ENCODE results near the gene RCE1. TPM values are rescaled to one million over a fixed set of nuclear protein-coding genes. Genes with fewer than 3 reads are reported as not detected.

Gene RCE1
- total RNA-seq, 4 donors from 2014 or later = 6.6 to 11.8 (median 8.3) TPM

DNA sequence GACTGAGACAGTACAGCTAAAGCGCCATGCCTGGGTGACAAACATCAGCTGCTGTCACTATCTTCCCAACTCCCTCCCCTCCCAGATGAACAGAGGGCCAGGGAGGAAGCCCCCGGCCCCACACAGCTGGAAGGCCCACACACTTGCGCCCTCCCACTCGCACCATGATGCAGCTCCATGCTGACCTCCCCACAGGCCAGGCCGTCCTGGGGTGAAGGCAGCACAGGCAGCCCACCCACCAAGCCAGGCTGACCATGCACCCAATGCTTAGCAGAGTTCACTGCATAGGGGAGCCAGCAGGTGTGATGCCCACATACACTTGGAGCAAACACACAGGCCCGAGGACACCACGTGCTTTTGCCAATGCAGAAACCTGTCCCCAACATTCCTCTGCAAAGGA lies 35.8 kb downstream of the RCE1 start:
- TF ChIP-seq, protein P1, sequence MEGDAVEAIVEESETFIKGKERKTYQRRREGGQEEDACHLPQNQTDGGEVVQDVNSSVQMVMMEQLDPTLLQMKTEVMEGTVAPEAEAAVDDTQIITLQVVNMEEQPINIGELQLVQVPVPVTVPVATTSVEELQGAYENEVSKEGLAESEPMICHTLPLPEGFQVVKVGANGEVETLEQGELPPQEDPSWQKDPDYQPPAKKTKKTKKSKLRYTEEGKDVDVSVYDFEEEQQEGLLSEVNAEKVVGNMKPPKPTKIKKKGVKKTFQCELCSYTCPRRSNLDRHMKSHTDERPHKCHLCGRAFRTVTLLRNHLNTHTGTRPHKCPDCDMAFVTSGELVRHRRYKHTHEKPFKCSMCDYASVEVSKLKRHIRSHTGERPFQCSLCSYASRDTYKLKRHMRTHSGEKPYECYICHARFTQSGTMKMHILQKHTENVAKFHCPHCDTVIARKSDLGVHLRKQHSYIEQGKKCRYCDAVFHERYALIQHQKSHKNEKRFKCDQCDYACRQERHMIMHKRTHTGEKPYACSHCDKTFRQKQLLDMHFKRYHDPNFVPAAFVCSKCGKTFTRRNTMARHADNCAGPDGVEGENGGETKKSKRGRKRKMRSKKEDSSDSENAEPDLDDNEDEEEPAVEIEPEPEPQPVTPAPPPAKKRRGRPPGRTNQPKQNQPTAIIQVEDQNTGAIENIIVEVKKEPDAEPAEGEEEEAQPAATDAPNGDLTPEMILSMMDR (IDR thresholded peaks at IDR 0.05 in 4 of 5, conservative IDR thresholded peaks at IDR 0.05 in 1 of 5) = no peak
- no peak for TF ChIP-seq POLR2A (IDR thresholded peaks at IDR 0.05)
- DNase-seq = no peak
- ATAC-seq = no peak
- Histone ChIP-seq H3K4me1 (peaks cover 17 to 47% of the 10 kb centered on the region in 2 donors), H3K4me3 (no peak overlapping the region), H3K36me3 (no peaks in the 10 kb centered on the region), H3K27me3 (no peaks in the 10 kb centered on the region), H3K27ac (no peak overlapping the region), H3K9me3 (no peaks in the 10 kb centered on the region)
- intact Hi-C loops (cut with DNase I; ENCODE audit: low total_unique reads) = no loop called here
- in situ Hi-C loops (cut with MboI; ENCODE audit: low sequenced_read_pairs in 4 of 4) = no loop called here

- intact Hi-C loops (cut with DNase I; ENCODE audit: low total_unique reads) = no loop called here
- Histone ChIP-seq H3K9me3 (no peaks in the 10 kb centered on the region), H3K4me1 (peaks cover 17 to 47% of the 10 kb centered on the region in 2 donors), H3K4me3 (no peak overlapping the region), H3K36me3 (no peaks in the 10 kb centered on the region), H3K27ac (no peak overlapping the region), H3K27me3 (no peaks in the 10 kb centered on the region)
- ATAC-seq (no peak), DNase-seq (no peak)
- TF ChIP-seq, protein P1 (IDR thresholded peaks at IDR 0.05 in 4 of 5, conservative IDR thresholded peaks at IDR 0.05 in 1 of 5) = no peak
- TF ChIP-seq POLR2A (IDR thresholded peaks at IDR 0.05) = no peak
- in situ Hi-C loops (cut with MboI; ENCODE audit: low sequenced_read_pairs in 4 of 4) = no loop called here
These were observed 36.3 kb downstream of the RCE1 start for GRCh38 chr11:66879583-66879982.

GRCh38 chr11:66879999-66880398 lies 36.8 kb downstream of the RCE1 start:
- DNase-seq = no peak
- TF ChIP-seq POLR2A (IDR thresholded peaks at IDR 0.05) = no peak
- TF ChIP-seq, protein P1 (IDR thresholded peaks at IDR 0.05 in 4 of 5, conservative IDR thresholded peaks at IDR 0.05 in 1 of 5) = no peak

GRCh38 chr11:66880496-66881450 lies 37.5 kb downstream of the RCE1 start:
- intact Hi-C loops (cut with DNase I; ENCODE audit: low total_unique reads) = no loop called here
- Histone ChIP-seq H3K27ac (peak overlapping the region in 1 of 4 donors; percentile 26), H3K36me3 (no peaks in the 10 kb centered on the region), H3K9me3 (no peaks in the 10 kb centered on the region), H3K4me1 (peaks cover 17 to 47% of the 10 kb centered on the region in 2 donors), H3K27me3 (no peaks in the 10 kb centered on the region), H3K4me3 (no peak overlapping the region)
- in situ Hi-C loops (cut with MboI; ENCODE audit: low sequenced_read_pairs in 4 of 4) = no loop called here
- no peak for TF ChIP-seq POLR2A (IDR thresholded peaks at IDR 0.05)
- TF ChIP-seq, protein P1 (IDR thresholded peaks at IDR 0.05 in 4 of 5, conservative IDR thresholded peaks at IDR 0.05 in 1 of 5) = no peak
- peak in 1 of 2 donors; percentile 49 for DNase-seq
- no peak for ATAC-seq

More at GRCh38 chr11:66879999-66880398, 36.8 kb downstream of the RCE1 start:
- H3K27ac ChIP-seq = no peak overlapping the region
- no peak for ATAC-seq
- no peaks in the 10 kb centered on the region for H3K36me3 ChIP-seq
- H3K9me3 ChIP-seq = no peaks in the 10 kb centered on the region
- H3K27me3 ChIP-seq = no peaks in the 10 kb centered on the region
- no peak overlapping the region for H3K4me3 ChIP-seq
- in situ Hi-C loops (cut with MboI; ENCODE audit: low sequenced_read_pairs in 4 of 4) (no loop called here), intact Hi-C loops (cut with DNase I; ENCODE audit: low total_unique reads) (no loop called here)
- H3K4me1 ChIP-seq = peaks cover 17 to 47% of the 10 kb centered on the region in 2 donors
